H9 (cell line): ENCODE results near the gene OMP. TPM values are rescaled to one million over a fixed set of nuclear protein-coding genes. Genes with fewer than 3 reads are reported as not detected.

Source experiments
- DNase-seq: peaks from one replicate; pipeline ENCODE4 v3.0.0-alpha.2; 2017
- H2AFZ ChIP-seq: one replicate; pipeline ENCODE4 v1.6.1; 2013; ENCODE audit warnings: mild to moderate bottlenecking, low read length, control low read depth, moderate library complexity
- H2AK5ac ChIP-seq: 2 replicates; pipeline ENCODE4 v1.6.1; 2013; ENCODE audit warnings: low read length, control low read depth, mixed read lengths; ENCODE audit not compliant: insufficient read length
- H2BK120ac ChIP-seq: one replicate; pipeline ENCODE4 v1.6.1; 2013; ENCODE audit warnings: low read depth, mild to moderate bottlenecking, low read length, control low read depth, inconsistent platforms; ENCODE audit not compliant: poor library complexity, severe bottlenecking
- H2BK12ac ChIP-seq: 2 replicates; pipeline ENCODE4 v1.6.1; 2013; ENCODE audit warnings: low read length, control low read depth, mixed read lengths, low read depth; ENCODE audit not compliant: insufficient read length
- H2BK15ac ChIP-seq: 2 replicates; pipeline ENCODE4 v1.6.1; 2013; ENCODE audit warnings: low read depth, low read length, control low read depth
- H2BK20ac ChIP-seq: one replicate; pipeline ENCODE4 v1.6.1; 2013; ENCODE audit warnings: low read depth, mild to moderate bottlenecking, low read length, control low read depth, inconsistent platforms; ENCODE audit not compliant: poor library complexity, severe bottlenecking
- H2BK5ac ChIP-seq: 2 replicates; pipeline ENCODE4 v1.6.1; 2013; ENCODE audit warnings: low read length, control low read depth, mixed read lengths; ENCODE audit not compliant: insufficient read length
- H3K14ac ChIP-seq: 2 replicates; pipeline ENCODE4 v1.6.1; 2013; ENCODE audit warnings: low read length, control low read depth; ENCODE audit not compliant: insufficient read depth
- H3K18ac ChIP-seq: 2 replicates; pipeline ENCODE4 v1.6.1; 2013; ENCODE audit warnings: low read depth, mild to moderate bottlenecking, mixed read lengths, low read length, control low read depth; ENCODE audit not compliant: insufficient read length
- H3K23ac ChIP-seq: 2 replicates; pipeline ENCODE4 v1.6.1; 2013; ENCODE audit warnings: low read length, control low read depth, mixed read lengths, low read depth; ENCODE audit not compliant: insufficient read length
- H3K23me2 ChIP-seq: 2 replicates; pipeline ENCODE4 v1.6.1; 2013; ENCODE audit warnings: low read depth, mild to moderate bottlenecking, mixed read lengths, low read length, control low read depth; ENCODE audit not compliant: insufficient read length, poor library complexity, severe bottlenecking
- H3K27ac ChIP-seq: 2 replicates; pipeline ENCODE4 v1.5.1; 2013; ENCODE audit warnings: low read length, control low read depth, mixed read lengths, low read depth; ENCODE audit not compliant: insufficient read length
- H3K27me3 ChIP-seq: 2 replicates; pipeline ENCODE4 v1.6.1; 2013; ENCODE audit warnings: low read length, control low read depth, inconsistent platforms; ENCODE audit not compliant: insufficient read depth
- H3K4ac ChIP-seq: 2 replicates; pipeline ENCODE4 v1.6.1; 2013; ENCODE audit warnings: low read depth, mild to moderate bottlenecking, control low read depth, inconsistent platforms, low read length, moderate library complexity
- H3K4me1 ChIP-seq: 2 replicates; pipeline ENCODE4 v1.6.1; 2013; ENCODE audit warnings: low read length, control low read depth, inconsistent platforms; ENCODE audit not compliant: insufficient read depth
- H3K4me2 ChIP-seq: 2 replicates; pipeline ENCODE4 v1.6.1; 2013; ENCODE audit warnings: low read length, control low read depth, mixed read lengths; ENCODE audit not compliant: insufficient read length, insufficient read depth
- H3K56ac ChIP-seq: 2 replicates; pipeline ENCODE4 v1.6.1; 2013; ENCODE audit warnings: low read depth, mild to moderate bottlenecking, mixed read lengths, low read length, control low read depth; ENCODE audit not compliant: insufficient read length
- H3K79me1 ChIP-seq: 2 replicates; pipeline ENCODE4 v1.6.1; 2013; ENCODE audit warnings: low read depth, mild to moderate bottlenecking, moderate library complexity, low read length, control low read depth, inconsistent platforms; ENCODE audit not compliant: insufficient read depth, poor library complexity, severe bottlenecking
- H3K79me2 ChIP-seq: 2 replicates; pipeline ENCODE4 v1.6.1; 2013; ENCODE audit warnings: low read length, control low read depth, inconsistent platforms; ENCODE audit not compliant: insufficient read depth
- H3K9ac ChIP-seq: 2 replicates; pipeline ENCODE4 v1.6.1; 2013; ENCODE audit warnings: low read length, control low read depth, mixed read lengths; ENCODE audit not compliant: insufficient read length; ENCODE audit errors: extremely low read depth
- H3K9me3 ChIP-seq: one replicate; pipeline ENCODE4 v1.6.1; 2013; ENCODE audit warnings: low read depth, low read length, inconsistent platforms; ENCODE audit not compliant: control insufficient read depth
- H3T11ph ChIP-seq: one replicate; pipeline ENCODE4 v1.6.1; 2013; ENCODE audit warnings: mild to moderate bottlenecking, low read length, control low read depth, inconsistent platforms
- H4K20me1 ChIP-seq: one replicate; pipeline ENCODE4 v1.6.1; 2013; ENCODE audit not compliant: control insufficient read depth, insufficient read length, insufficient read depth
- H4K5ac ChIP-seq: 2 replicates; pipeline ENCODE4 v1.6.1; 2013; ENCODE audit warnings: low read depth, mild to moderate bottlenecking, mixed read lengths, low read length, control low read depth; ENCODE audit not compliant: insufficient read length
- H4K8ac ChIP-seq: replicated peaks from 2 replicates; pipeline ENCODE4 v1.6.1; 2013; ENCODE audit warnings: low read length, control low read depth, mixed read lengths, low read depth; ENCODE audit not compliant: insufficient read length
- H4K91ac ChIP-seq: 2 replicates; pipeline ENCODE4 v1.6.1; 2013; ENCODE audit warnings: low read depth, mild to moderate bottlenecking, moderate library complexity, mixed read lengths, low read length, control low read depth; ENCODE audit not compliant: insufficient read length
- H3K27ac Mint-ChIP-seq, 3 experiments: 2 replicates in 2 of 3; 3 replicates in 1 of 3; pipeline ENCODE4 v1.8.0; 2020 to 2021; ENCODE audit warnings: mixed read lengths in 3 of 3, mild to moderate bottlenecking in 1 of 3, moderate library complexity in 1 of 3
- H3K27me3 Mint-ChIP-seq: 2 replicates; pipeline ENCODE4 v1.8.0; 2021; ENCODE audit warnings: low read depth, mild to moderate bottlenecking, moderate library complexity, mixed read lengths
- H3K36me3 Mint-ChIP-seq, 3 experiments: 2 replicates in 2 of 3; 3 replicates in 1 of 3; pipeline ENCODE4 v1.8.0; 2020 to 2021; ENCODE audit warnings: low read depth in 3 of 3, mixed read lengths in 3 of 3; ENCODE audit not compliant: insufficient read depth in 1 of 3
- H3K4me1 Mint-ChIP-seq, 2 experiments: 2 replicates each; pipeline ENCODE4 v1.8.0; 2020; ENCODE audit warnings: mixed read lengths in 2 of 2
- H3K4me3 Mint-ChIP-seq, 2 experiments: 2 replicates in 1 of 2; 3 replicates in 1 of 2; pipeline ENCODE4 v1.8.0; 2020 to 2021; ENCODE audit warnings: mild to moderate bottlenecking in 2 of 2, mixed read lengths in 2 of 2, moderate library complexity in 1 of 2
- H3K9me3 Mint-ChIP-seq, 2 experiments: 2 replicates in 1 of 2; 3 replicates in 1 of 2; pipeline ENCODE4 v1.8.0; 2020; ENCODE audit warnings: mild to moderate bottlenecking in 2 of 2, mixed read lengths in 2 of 2, moderate library complexity in 1 of 2
- CTCF ChIP-seq: fragments of 200-600 bp; sonication (generic); conservative IDR thresholded peaks from 3 replicates; pipeline ENCODE4 v1.8.0; 2021; ENCODE audit warnings: antibody characterized with exemption, mild to moderate bottlenecking
- WGBS: extraction: QIAGEN DNeasy Blood & Tissue Kit; methylation state at CpG from one replicate; pipeline ENCODE4 v1.1.7; 2013; ENCODE audit warnings: missing lambda C conversion rate, low lambda C conversion rate, mixed read lengths; ENCODE audit not compliant: insufficient read length; ENCODE audit errors: extremely low coverage; 5-methylcytosine and 5-hydroxymethylcytosine counted together
- total RNA-seq: library from RNA; stranded (reverse); gene quantifications from 2 replicates; pipeline ENCODE4 v1.2.1, GENCODE V29; 2021

OMP gene
- total RNA-seq, 1 experiment from 2014 or later = not detected

DNA sequence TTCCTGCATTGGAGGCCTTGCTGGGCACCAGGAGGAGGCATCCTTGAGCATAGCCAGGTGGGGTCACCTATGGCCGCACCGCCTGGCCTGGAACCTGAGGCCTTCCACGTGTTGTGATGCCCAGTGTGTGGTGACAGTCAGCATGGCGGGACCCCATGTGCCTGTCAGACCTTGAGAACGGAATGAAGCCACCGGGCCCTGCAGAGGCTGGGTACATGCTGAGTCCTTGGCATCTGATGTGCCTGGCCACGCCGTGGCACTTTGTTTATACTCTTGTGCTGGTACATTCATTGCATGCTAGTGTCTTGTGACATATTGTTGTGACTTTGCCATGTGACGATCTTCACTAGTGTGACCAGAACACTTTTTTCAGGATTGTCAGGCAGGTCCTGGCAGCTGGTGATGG lies 16.9 kb downstream of the OMP start:
- Histone ChIP-seq H2BK120ac (no peak overlapping the region), H2AFZ (no peak overlapping the region), H2AK5ac (no peak overlapping the region), H2BK20ac (no peak overlapping the region), H3K56ac (no peak overlapping the region), H4K5ac (no peak overlapping the region), H2BK5ac (no peak overlapping the region), H3K4ac (no peak overlapping the region), H3K27me3 (no peaks in the 10 kb centered on the region), H3K79me2 (no peaks in the 10 kb centered on the region), H3K9ac (no peak overlapping the region), H2BK12ac (no peak overlapping the region), H2BK15ac (no peak overlapping the region), H3K23ac (no peak overlapping the region), H4K8ac (no peak overlapping the region), H3K14ac (no peak overlapping the region), H3K4me1 (no peaks in the 10 kb centered on the region), H3K18ac (no peak overlapping the region), H3K27ac (no peak overlapping the region), H4K20me1 (no peaks in the 10 kb centered on the region), H3K9me3 (no peaks in the 10 kb centered on the region), H3T11ph (no peak overlapping the region), H3K4me2 (no peak overlapping the region), H3K79me1 (no peaks in the 10 kb centered on the region), H4K91ac (no peak overlapping the region), H3K23me2 (no peaks in the 10 kb centered on the region)
- H3K9me3 Mint-ChIP-seq = no peaks in the 10 kb centered on the region
- DNase-seq = no peak
- peaks cover 3 to 10% (median 6%) of the 10 kb centered on the region in 3 experiments; a peak in 6 of 7 replicates for H3K36me3 Mint-ChIP-seq
- WGBS = no CpG with 5 or more reads among the region's 9 CpGs
- H3K4me3 Mint-ChIP-seq = no peak overlapping the region
- no peak for TF ChIP-seq CTCF
- H3K27ac Mint-ChIP-seq = no peak overlapping the region
- no peaks in the 10 kb centered on the region for H3K4me1 Mint-ChIP-seq
- H3K27me3 Mint-ChIP-seq = no peaks in the 10 kb centered on the region
